ENCODE results near the gene TCEA3.

TCEA3 gene

GRCh38 chr1:23397908-23398307 lies 26.6 kb downstream of the TCEA3 start:
- DNase-seq = no peak
- Histone ChIP-seq H3K4me1 (ENCODE audit: control insufficient read depth, insufficient read depth, low read length, poor library complexity, severe bottlenecking) (no peaks in the 10 kb centered on the region), H3K4me3 (ENCODE audit: insufficient read depth, low read depth, low read length, poor library complexity, severe bottlenecking) (no peak overlapping the region), H3K27me3 (replicated peaks; ENCODE audit: control insufficient read depth, insufficient read depth, low read length, poor library complexity, severe bottlenecking) (no peaks in the 10 kb centered on the region), H3K36me3 (ENCODE audit: control insufficient read depth, insufficient read depth, low read length) (peaks cover 4% of the 10 kb centered on the region), H3K27ac (ENCODE audit: insufficient read depth, low read length, poor library complexity, severe bottlenecking) (no peak overlapping the region), H3K9me3 (ENCODE audit: control insufficient read depth, low read length) (no peaks in the 10 kb centered on the region)

DNA sequence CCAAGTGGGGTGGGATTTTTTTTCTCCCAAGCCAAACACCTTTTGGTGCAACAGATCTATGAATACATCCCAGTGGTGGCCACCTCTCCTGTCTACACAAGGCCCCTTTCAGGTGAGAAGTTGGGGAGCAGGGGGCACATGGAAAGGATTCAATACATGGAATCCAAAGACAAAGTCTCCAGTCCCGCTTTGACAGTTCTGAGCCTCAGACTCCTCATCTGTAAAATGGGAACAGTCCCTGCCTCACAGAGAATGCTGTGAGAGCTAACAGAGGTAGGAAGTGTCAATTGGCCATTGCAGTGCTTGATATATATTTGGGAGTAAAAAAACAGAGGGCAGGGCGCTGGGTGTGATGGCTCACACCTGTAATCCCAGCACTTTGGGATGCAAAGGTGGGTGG lies 28.2 kb downstream of the TCEA3 start:
- no peak overlapping the region for H3K4me3 ChIP-seq (ENCODE audit: insufficient read depth, low read depth, low read length, poor library complexity, severe bottlenecking)
- no peaks in the 10 kb centered on the region for H3K9me3 ChIP-seq (ENCODE audit: control insufficient read depth, low read length)
- no peak for DNase-seq
- no peaks in the 10 kb centered on the region for H3K36me3 ChIP-seq (ENCODE audit: control insufficient read depth, insufficient read depth, low read length)
- H3K27me3 ChIP-seq (replicated peaks; ENCODE audit: control insufficient read depth, insufficient read depth, low read length, poor library complexity, severe bottlenecking) = no peaks in the 10 kb centered on the region
- no peaks in the 10 kb centered on the region for H3K4me1 ChIP-seq (ENCODE audit: control insufficient read depth, insufficient read depth, low read length, poor library complexity, severe bottlenecking)
- no peak overlapping the region for H3K27ac ChIP-seq (ENCODE audit: insufficient read depth, low read length, poor library complexity, severe bottlenecking)

DNA sequence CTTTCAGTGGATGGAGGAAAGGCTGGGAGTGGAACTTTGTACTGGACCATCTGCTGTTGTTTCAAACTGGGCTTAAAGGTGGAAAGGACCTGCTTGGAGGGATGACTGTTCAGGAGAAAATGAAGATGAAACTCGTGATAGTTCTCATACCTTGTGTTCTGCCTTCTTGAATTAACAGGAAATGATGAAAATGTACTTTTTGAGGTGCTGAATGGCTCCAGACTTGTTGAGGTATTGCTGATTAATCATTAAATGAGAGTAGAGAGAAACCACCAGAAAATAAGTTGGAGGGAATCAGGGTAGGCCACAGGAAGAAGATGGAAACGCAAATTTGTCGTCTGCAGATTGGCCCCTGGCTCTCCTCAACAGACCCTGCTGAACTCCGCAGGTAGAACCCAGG lies 28.7 kb downstream of the TCEA3 start:
- no peak overlapping the region for H3K27ac ChIP-seq (ENCODE audit: insufficient read depth, low read length, poor library complexity, severe bottlenecking)
- no peaks in the 10 kb centered on the region for H3K4me1 ChIP-seq (ENCODE audit: control insufficient read depth, insufficient read depth, low read length, poor library complexity, severe bottlenecking)
- no peak for DNase-seq
- no peaks in the 10 kb centered on the region for H3K36me3 ChIP-seq (ENCODE audit: control insufficient read depth, insufficient read depth, low read length)
- no peaks in the 10 kb centered on the region for H3K9me3 ChIP-seq (ENCODE audit: control insufficient read depth, low read length)
- H3K27me3 ChIP-seq (replicated peaks; ENCODE audit: control insufficient read depth, insufficient read depth, low read length, poor library complexity, severe bottlenecking) = no peaks in the 10 kb centered on the region
- no peak overlapping the region for H3K4me3 ChIP-seq (ENCODE audit: insufficient read depth, low read depth, low read length, poor library complexity, severe bottlenecking)

GRCh38 chr1:23395154-23395724 lies 29.3 kb downstream of the TCEA3 start:
- Histone ChIP-seq H3K27ac (ENCODE audit: insufficient read depth, low read length, poor library complexity, severe bottlenecking) (no peak overlapping the region), H3K27me3 (replicated peaks; ENCODE audit: control insufficient read depth, insufficient read depth, low read length, poor library complexity, severe bottlenecking) (no peaks in the 10 kb centered on the region), H3K36me3 (ENCODE audit: control insufficient read depth, insufficient read depth, low read length) (no peaks in the 10 kb centered on the region), H3K4me1 (ENCODE audit: control insufficient read depth, insufficient read depth, low read length, poor library complexity, severe bottlenecking) (no peaks in the 10 kb centered on the region), H3K4me3 (ENCODE audit: insufficient read depth, low read depth, low read length, poor library complexity, severe bottlenecking) (no peak overlapping the region), H3K9me3 (ENCODE audit: control insufficient read depth, low read length) (no peaks in the 10 kb centered on the region)
- DNase-seq = no peak

DNA sequence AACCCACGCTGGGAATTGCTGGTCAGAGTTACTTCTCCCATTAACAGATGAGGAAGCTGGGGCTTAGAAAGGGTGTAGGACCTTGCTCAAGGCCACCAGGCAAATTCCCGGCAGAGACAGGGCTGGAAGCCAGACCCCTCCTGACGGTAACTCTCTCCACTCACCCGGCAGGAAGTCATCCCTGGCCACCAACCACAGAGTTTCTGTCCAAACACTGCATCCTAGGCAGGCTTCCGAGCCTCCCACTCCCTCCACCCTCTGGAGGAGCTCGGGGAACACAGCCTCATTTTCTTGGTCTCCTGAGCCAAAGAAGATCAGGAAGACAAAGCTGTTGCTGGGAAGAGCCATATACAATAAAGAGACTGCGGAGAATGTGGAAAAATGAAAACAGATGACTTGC lies 29.9 kb downstream of the TCEA3 start:
- H3K27me3 ChIP-seq (replicated peaks; ENCODE audit: control insufficient read depth, insufficient read depth, low read length, poor library complexity, severe bottlenecking) = no peaks in the 10 kb centered on the region
- no peak overlapping the region for H3K4me3 ChIP-seq (ENCODE audit: insufficient read depth, low read depth, low read length, poor library complexity, severe bottlenecking)
- no peaks in the 10 kb centered on the region for H3K4me1 ChIP-seq (ENCODE audit: control insufficient read depth, insufficient read depth, low read length, poor library complexity, severe bottlenecking)
- no peak overlapping the region for H3K27ac ChIP-seq (ENCODE audit: insufficient read depth, low read length, poor library complexity, severe bottlenecking)
- H3K36me3 ChIP-seq (ENCODE audit: control insufficient read depth, insufficient read depth, low read length) = no peaks in the 10 kb centered on the region
- no peaks in the 10 kb centered on the region for H3K9me3 ChIP-seq (ENCODE audit: control insufficient read depth, low read length)
- DNase-seq = no peak

DNA sequence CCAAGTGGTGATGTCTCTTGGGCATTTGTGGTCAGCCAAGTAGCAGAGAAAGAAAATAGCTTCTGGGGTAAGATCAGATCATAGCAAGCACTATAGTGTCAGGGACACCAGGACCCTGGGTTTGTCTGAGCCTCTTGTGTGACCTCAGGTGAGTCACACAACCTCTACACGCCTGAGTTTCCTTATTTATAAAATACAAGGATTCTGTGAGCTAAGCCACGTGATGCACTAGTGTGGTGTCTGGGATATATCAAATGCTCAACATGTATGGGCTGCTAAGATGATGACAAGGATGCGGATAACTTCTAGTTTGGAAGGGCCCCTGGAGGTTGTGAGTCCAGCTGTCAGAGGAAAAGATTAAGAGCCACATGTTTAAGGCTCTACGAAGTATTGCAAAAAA lies 30.4 kb downstream of the TCEA3 start:
- DNase-seq = no peak
- Histone ChIP-seq H3K9me3 (ENCODE audit: control insufficient read depth, low read length) (no peaks in the 10 kb centered on the region), H3K27me3 (replicated peaks; ENCODE audit: control insufficient read depth, insufficient read depth, low read length, poor library complexity, severe bottlenecking) (no peaks in the 10 kb centered on the region), H3K27ac (ENCODE audit: insufficient read depth, low read length, poor library complexity, severe bottlenecking) (no peak overlapping the region), H3K36me3 (ENCODE audit: control insufficient read depth, insufficient read depth, low read length) (no peaks in the 10 kb centered on the region), H3K4me3 (ENCODE audit: insufficient read depth, low read depth, low read length, poor library complexity, severe bottlenecking) (no peak overlapping the region), H3K4me1 (ENCODE audit: control insufficient read depth, insufficient read depth, low read length, poor library complexity, severe bottlenecking) (no peaks in the 10 kb centered on the region)

DNA sequence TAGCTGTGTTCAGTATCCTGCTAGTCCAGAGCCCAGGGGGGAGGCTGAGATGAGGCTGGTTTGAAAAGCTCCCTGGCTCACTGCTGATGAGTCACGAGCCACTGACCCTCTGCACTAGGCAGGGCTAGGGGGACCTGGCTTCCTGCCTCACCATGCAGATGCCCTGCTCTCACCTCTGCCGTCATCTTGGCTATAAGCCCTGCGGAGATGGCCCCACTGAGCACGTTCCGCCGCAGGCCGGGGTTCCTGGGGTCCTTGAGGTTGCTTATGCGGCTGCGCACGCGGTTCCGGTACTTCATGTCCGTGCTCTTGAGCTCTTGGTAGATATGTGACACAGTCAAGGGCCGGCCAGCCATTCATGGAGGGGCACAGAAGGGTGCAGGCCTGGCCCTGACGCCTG lies 30.8 kb downstream of the TCEA3 start:
- DNase-seq = no peak
- no peak overlapping the region for H3K27ac ChIP-seq (ENCODE audit: insufficient read depth, low read length, poor library complexity, severe bottlenecking)
- H3K4me3 ChIP-seq (ENCODE audit: insufficient read depth, low read depth, low read length, poor library complexity, severe bottlenecking) = no peak overlapping the region
- H3K27me3 ChIP-seq (replicated peaks; ENCODE audit: control insufficient read depth, insufficient read depth, low read length, poor library complexity, severe bottlenecking) = no peaks in the 10 kb centered on the region
- no peaks in the 10 kb centered on the region for H3K36me3 ChIP-seq (ENCODE audit: control insufficient read depth, insufficient read depth, low read length)
- H3K4me1 ChIP-seq (ENCODE audit: control insufficient read depth, insufficient read depth, low read length, poor library complexity, severe bottlenecking) = no peaks in the 10 kb centered on the region
- H3K9me3 ChIP-seq (ENCODE audit: control insufficient read depth, low read length) = no peaks in the 10 kb centered on the region

DNA sequence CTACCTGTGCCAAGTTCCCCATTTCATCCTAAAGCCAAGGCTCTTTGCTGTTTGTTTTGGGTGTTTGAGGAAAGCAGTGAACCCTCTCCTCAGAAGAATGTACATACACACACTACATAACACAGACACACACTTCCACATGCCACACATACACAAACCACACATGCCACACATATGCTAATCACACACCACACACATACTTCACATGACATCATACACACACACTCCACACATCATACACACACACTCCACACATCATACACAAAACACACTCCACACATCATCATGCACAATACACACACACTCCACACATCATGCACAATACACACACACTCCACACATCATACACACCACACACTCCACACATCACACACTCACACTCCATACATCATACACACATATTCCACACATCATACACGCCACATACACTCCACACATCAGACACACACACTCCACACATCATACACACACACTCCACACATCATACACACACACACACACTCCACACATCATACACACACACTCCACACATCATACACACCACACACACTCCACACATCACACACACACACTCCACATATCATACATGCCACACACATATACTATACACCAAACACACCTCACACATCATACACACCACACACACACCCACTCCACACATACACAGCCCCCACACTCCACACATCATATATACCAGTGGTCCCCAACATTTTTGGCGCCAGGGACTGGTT lies 32.3 kb downstream of the TCEA3 start:
- DNase-seq = no peak
- Histone ChIP-seq H3K36me3 (ENCODE audit: control insufficient read depth, insufficient read depth, low read length) (no peaks in the 10 kb centered on the region), H3K9me3 (ENCODE audit: control insufficient read depth, low read length) (no peaks in the 10 kb centered on the region), H3K4me3 (ENCODE audit: insufficient read depth, low read depth, low read length, poor library complexity, severe bottlenecking) (no peak overlapping the region), H3K4me1 (ENCODE audit: control insufficient read depth, insufficient read depth, low read length, poor library complexity, severe bottlenecking) (no peaks in the 10 kb centered on the region), H3K27ac (ENCODE audit: insufficient read depth, low read length, poor library complexity, severe bottlenecking) (no peak overlapping the region), H3K27me3 (replicated peaks; ENCODE audit: control insufficient read depth, insufficient read depth, low read length, poor library complexity, severe bottlenecking) (no peaks in the 10 kb centered on the region)

GRCh38 chr1:23389837-23390321 lies 34.7 kb downstream of the TCEA3 start:
- DNase-seq = no peak
- Histone ChIP-seq H3K27me3 (replicated peaks; ENCODE audit: control insufficient read depth, insufficient read depth, low read length, poor library complexity, severe bottlenecking) (no peaks in the 10 kb centered on the region), H3K4me3 (ENCODE audit: insufficient read depth, low read depth, low read length, poor library complexity, severe bottlenecking) (no peak overlapping the region), H3K36me3 (ENCODE audit: control insufficient read depth, insufficient read depth, low read length) (no peaks in the 10 kb centered on the region), H3K27ac (ENCODE audit: insufficient read depth, low read length, poor library complexity, severe bottlenecking) (no peak overlapping the region), H3K9me3 (ENCODE audit: control insufficient read depth, low read length) (no peaks in the 10 kb centered on the region), H3K4me1 (ENCODE audit: control insufficient read depth, insufficient read depth, low read length, poor library complexity, severe bottlenecking) (no peaks in the 10 kb centered on the region)

DNA sequence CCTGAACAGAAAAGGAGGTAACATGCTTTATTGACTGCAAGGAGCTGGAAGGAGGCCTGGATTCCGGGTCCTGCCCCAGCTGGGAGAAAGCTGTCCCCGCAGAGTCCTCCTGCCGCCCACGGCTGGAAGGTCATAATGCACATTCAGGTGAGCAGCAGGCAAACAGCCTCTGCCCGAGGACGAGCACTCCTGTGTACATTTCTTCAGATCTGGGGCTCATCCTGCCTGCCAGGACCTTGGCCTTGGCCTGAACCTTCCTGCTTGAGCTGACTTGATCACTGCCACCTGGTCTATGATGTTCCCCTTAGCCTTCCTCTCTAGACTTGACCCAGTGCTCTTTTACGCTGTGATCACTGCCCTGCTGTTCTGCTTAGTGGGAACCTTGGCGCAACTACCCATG lies 37.1 kb downstream of the TCEA3 start:
- Histone ChIP-seq H3K9me3 (ENCODE audit: control insufficient read depth, low read length) (no peaks in the 10 kb centered on the region), H3K4me1 (ENCODE audit: control insufficient read depth, insufficient read depth, low read length, poor library complexity, severe bottlenecking) (no peaks in the 10 kb centered on the region), H3K27ac (ENCODE audit: insufficient read depth, low read length, poor library complexity, severe bottlenecking) (no peak overlapping the region), H3K27me3 (replicated peaks; ENCODE audit: control insufficient read depth, insufficient read depth, low read length, poor library complexity, severe bottlenecking) (no peaks in the 10 kb centered on the region), H3K36me3 (ENCODE audit: control insufficient read depth, insufficient read depth, low read length) (peaks cover 7% of the 10 kb centered on the region), H3K4me3 (ENCODE audit: insufficient read depth, low read depth, low read length, poor library complexity, severe bottlenecking) (no peak overlapping the region)
- DNase-seq = no peak

Measured in effector memory CD4-positive, alpha-beta T cell (primary cell).